DMS114 treated with DMSO at 0.1 percent for 48 hours (cell line): ENCODE data around the gene SNRPN.
A peak's percentile ranks its signal among the peaks of the same experiment; 100 is the strongest.
"Not testable (repeated sequence)": the region's sequence is repeated elsewhere in the genome, so short reads cannot be mapped to it uniquely, and the experiment has no call there.

ENCODE experiments used
- DNase-seq: peaks from one replicate; lab custom pipeline; 2025; ENCODE audit not compliant: unreplicated experiment; lab: John Stamatoyannopoulos, UW

Gene SNRPN

DNA sequence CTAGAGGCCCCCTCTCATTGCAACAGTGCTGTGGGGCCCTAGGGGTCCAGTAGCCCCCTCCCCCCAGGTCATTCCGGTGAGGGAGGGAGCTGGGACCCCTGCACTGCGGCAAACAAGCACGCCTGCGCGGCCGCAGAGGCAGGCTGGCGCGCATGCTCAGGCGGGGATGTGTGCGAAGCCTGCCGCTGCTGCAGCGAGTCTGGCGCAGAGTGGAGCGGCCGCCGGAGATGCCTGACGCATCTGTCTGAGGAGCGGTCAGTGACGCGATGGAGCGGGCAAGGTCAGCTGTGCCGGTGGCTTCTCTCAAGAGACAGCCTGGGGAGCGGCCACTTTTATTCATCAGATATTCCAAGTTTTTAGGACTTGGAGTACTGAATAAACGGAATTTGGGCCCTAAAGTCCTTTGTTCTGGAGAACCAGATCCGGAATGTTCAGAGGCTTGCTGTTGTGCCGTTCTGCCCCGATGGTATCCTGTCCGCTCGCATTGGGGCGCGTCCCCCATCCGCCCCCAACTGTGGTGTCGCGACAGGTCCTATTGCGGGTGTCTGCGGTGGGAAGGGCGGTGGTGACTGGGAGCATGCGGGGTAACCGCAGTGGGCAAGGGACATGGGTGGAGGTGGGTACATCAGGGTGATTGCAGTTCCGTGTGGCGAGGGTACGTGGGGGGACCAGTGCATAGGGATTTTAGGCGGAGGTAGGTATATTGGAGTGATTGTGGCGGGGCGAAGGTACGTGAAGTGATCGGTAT, at the start of gene SNRPN, which contains the start of gene SNURF:
Gene SNRPN (plus strand): TSS at position 205 of the 748 bp plus-strand sequence. CDS start 19,467 bp downstream, outside the sequence.
Gene SNURF (plus strand): TSS at position 205 of the 748 bp plus-strand sequence. CDS start 62 bp downstream, at position 267.
- peak; percentile 45 for DNase-seq

DNA sequence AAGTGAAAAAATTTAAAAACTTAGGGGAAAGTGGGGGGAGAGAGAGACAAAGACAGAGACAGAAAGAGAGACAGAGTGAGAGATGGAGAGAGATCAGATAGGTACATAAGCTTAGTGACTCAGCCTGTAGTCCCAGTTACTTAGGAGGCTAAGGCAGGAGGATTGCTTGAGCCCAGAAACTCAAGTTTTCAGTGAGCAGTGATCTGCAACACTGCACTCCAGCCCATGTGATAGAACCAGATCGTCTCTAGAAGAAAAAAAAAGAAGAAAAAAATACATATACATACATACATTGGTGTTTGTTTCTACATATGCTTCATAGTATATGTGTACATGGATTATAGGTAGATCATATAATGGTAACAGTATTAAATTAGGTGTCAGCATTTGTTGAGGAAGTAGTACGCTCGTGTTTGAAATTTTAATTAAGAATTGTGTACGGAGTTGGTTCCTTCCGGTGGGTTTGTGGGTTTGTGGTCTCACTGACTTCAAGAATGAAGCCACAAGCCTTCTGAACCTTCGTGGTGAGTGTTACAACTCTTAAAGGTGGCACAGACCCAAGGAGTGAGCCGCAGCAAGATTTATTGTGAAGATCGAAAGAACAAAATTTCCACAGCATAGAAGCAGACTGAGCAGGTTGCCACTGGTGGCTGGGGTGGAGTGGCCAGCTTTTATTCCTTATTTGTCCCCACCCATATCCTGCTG, 38.3 kb upstream of the SNRPN start:
- no peak for DNase-seq

DNA sequence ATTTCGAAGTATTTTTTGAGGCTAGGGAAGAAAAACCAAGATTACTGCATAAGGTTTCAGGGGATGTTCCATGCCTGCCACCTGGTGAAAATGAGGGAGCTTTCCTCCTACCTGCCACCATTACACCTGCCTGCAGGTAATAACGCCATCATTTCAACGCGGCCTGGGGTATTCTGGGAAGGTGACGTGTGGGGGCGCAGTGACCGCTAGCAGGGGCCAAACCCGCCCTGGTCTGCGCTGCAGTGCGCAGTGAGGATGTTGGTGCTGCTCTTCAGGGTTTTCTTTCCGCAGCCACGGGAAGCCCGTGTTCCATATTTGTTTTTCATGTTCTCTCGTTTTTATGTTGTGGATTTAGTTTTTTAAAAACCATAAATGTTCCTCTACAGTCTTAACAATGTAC, 37.4 kb upstream of the SNRPN start:
- DNase-seq: no peak

DNA sequence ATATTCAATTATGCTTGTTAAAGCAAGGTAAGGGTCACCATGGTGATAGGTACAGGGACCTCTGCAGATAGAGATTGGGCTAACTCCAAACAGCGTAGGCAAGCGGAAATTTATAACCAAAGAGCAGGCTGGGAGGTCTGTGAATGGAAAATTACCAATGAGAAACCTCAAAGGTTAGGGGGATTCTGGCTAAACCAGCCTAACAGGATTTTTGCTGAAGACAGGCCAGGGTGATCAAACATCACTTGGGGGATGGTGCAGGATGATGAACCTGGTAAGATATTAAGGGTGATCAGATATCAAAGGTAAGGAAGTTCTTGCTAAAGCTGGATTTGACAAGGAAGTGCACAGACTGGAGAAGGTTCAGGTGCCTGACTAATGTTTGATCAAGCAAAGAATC, 35.3 kb upstream of the SNRPN start:
- DNase-seq: no peak

DNA sequence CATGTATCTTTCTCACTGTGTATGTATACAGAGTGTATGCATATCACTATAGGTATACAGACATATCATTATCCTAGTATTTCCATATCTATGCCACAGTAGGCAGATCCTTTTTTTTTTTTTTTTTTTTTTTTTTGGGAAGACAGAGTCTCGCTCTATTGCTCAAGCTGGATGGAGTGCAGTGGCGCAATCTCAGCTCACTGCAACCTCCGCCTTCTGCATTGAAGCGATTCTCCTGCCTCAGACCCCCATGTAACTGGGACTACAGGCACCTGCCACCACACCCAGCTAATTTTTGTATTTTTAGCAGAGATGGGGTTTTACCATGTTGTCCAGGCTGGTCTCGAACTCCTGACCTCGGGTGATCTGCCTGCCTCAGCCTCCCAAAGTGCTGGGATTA, 32.0 kb upstream of the SNRPN start:
- DNase-seq: not testable (repeated sequence)

DNA sequence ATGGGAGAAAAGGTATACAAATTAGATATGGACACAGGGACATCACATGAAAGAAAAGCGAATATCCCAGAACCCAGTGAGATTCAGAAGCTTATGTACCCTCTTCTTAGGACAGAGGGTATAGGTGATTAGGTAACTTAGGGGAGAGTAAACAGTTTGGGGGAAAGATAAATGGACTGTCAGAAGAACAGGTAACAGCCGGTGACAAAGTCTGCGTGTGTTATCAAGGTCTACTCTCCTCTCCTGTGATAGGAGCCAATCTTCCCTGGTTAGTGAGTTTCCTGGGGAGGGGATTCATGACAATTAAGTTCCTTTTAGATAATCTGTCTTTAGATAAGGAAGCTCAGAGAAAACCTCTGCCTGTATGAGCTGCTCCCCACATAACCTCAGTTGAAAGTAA, 30.6 kb upstream of the SNRPN start:
- no peak for DNase-seq

DNA sequence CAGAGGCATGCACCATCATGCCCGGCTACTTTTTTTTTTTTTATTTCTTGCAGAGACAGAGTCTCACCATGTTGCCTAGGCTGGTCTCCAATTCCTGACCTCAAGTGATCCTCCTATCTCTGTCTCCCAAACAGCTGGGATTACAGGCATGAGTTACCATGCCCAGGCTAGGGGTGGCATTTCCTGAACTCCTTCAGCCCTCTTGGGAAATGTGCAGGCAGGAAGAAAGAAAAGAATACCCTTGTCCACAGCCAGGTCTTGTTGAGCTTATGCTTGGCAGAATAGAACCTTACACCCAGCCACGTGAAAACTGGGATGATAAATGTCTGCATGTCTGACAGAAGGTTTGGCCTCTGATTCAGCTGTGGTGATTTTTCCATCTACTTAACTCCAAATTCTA, 30.2 kb upstream of the SNRPN start:
- no peak for DNase-seq

DNA sequence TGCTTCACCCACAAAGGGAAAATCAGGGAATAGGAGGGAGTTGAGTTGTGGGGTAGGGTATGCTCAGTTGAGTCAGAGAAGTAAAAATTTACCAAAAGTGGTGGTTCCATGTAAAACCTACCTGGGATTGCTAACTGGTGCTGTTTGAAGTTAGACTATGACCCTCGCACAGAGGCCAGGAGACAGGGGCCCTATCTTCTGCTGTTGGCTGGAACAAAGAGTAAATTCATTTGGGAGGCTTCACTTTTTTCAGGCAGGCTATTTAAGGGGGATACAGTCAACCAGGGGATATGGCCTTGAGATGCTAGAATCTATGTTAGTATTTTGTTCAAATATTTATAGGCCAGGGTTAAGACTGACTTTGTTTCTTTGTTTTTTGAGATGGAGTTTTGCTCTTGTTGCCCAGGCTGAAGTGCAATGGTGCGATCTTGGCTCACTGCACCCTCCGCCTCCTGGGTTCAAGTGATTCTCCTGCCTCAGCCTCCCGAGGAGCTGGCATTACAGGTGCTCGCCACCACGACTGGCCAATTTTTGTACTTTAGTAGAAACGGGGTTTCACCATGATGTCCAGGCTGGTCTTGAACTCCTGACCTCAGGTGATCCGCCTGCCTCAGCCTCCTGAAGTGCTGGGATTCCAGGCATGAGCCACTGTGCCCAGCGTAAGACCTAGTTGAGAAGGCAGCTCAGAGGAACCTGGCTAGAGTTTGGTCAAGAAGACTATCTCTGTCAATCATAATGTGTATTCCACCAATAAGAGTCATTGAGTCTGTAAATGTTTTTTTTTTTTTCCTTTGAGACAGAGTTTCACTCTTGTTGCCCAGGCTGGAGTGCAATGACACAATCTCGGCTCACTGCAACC, 22.7 kb upstream of the SNRPN start:
- DNase-seq: not testable (repeated sequence)

DNA sequence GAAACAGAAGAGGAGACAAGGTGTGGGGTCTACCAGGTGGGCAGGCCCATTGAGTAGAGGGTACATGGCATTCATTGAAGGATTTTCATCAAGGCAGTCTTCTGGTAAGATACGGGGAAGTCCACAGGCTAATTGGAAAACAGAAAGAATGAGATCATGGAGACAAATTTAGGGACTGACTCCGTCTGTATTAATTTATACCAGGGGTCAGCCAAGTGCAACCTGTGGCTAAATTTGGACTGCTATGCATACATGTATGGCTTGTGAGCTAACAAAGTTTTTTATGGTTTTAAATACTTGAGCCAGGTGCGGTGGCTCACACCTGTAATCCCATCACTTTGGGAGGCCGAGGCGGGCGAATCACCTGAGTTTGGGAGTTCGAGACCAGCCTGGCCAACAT, 21.1 kb upstream of the SNRPN start:
- DNase-seq: no peak

DNA sequence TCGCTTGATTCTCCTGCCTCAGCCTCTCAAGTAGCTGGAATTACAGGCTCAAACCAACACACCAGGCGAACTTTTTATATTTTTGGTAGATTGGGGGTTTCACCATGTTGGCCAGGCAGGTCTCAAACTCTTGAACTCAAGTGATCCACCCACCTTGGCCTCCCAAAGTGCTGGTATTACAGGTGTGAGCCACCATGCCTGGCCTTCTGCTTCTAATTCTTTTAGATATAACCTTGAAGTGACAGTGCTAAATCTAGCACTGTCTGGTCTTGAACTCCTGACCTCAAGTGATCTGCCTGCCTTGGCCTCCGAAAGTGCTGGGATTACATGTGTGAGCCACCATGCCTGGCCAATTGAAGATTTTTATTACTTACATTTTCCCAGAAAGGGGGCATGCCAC, 16.6 kb upstream of the SNRPN start:
- DNase-seq: not testable (repeated sequence)

DNA sequence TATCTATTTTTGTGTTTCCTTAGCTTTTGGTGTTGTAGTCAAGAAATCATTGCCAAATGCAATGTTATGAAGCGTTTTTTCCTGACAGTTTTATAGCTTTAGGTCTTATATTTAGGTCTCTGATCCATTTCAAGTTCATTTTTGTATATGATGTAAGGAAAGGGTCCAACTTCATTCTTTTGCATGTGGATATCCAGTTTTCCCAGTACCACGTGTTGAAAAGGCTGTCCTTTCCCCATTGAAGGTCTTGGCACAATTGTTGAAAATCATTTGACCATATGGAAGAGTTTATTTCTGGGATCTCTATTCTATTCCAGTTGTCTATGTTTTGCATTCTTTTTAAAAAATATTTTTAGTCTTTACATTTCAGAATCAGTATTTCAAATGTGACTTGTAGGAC, 14.6 kb upstream of the SNRPN start:
- no peak for DNase-seq

DNA sequence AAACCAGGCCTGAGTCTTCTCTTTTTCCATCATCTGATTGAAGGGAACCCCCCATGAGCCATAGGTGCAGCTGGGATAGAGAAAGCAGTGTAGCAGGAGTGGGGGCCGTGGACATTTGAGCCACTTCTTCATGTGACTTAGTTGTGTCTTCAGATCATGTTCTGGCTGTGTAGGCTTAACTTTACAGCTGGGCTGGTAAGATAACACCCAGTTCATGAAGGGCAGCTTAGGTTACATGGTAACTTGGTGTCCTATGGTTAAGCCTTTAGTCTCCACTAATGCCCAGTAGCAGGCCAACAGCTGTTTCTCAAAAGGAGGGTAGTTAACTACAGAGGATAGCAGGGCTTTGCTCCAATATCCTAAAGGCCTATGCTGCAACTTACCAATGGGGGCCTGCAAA, 11.4 kb upstream of the SNRPN start:
- DNase-seq: no peak

DNA sequence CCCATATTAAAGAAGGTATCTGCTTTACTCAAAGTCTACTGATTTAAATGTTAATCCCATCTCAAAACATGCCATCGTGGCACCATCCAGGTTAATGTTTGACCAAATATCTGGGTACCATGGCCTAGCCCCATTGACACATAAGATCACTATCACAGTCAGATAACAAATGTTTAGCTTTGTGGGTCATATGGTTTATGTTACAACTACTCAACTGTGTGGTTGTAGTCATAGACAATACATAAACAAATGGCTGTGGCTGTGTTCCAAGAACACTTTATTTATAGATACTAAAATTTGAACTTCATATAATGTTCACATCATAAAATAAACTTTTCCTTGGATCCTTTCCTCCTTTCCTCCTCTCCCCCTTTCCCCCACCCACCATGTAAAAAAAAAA, 9.8 kb upstream of the SNRPN start:
- no peak for DNase-seq

DNA sequence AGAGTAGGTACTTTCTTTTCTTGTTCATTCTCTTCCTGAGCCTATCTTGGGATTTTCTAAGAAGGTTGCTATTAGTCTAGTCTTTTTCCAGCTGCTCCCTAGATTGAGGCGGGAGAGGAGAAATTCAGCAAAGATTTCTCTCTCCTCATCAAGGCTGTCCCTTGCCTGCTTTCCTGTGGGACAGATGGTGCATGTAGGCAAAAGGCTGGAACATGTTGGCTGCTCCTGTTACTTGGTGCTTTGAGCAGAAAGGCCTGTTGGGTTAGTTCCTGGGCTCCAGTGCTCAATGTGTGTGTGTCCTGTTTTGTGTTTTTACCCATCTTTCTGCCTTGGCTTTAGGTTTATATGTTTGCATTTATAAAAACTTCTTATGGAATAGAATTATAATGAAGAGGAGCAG, 9.1 kb upstream of the SNRPN start:
- no peak for DNase-seq

DNA sequence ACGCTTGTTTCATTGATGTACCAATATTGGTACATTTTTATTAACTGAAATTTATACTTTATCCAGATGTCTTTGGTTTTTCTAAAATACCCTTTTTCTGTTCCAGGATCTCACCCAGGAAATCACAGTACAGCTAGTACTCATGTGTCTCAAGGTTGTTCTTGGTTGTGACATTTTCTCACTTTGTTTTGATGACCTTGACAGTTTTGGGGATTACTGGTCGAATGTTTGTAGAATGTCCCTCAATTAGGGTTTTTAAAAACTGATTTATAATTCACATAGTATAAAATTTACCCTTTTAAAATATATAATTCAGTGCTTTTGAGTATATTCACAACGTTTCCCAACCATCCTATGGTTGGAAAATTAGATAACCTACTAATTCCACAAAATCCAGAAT, 6.3 kb upstream of the SNRPN start:
- no peak for DNase-seq

DNA sequence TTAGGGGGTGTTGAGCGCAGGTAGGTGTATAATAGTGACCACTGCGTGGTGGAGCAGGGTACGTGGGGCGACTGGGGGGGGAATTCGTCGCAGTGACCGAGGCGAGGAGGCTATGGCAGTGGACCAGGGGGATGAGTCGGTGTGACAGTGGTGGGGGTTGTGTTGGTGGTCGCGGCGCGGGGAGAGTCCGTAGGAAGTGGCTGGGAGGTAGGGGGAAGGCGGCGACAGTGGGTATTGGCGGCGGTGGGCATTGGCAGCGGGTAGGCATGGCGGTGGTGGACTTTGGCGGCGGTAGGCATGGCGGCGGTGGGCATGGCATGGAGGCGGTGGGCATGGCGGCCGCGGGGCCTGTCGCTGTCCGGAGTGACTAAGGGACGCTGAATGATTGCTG, 739 bp downstream of the SNRPN start:
- no peak for DNase-seq

DNA sequence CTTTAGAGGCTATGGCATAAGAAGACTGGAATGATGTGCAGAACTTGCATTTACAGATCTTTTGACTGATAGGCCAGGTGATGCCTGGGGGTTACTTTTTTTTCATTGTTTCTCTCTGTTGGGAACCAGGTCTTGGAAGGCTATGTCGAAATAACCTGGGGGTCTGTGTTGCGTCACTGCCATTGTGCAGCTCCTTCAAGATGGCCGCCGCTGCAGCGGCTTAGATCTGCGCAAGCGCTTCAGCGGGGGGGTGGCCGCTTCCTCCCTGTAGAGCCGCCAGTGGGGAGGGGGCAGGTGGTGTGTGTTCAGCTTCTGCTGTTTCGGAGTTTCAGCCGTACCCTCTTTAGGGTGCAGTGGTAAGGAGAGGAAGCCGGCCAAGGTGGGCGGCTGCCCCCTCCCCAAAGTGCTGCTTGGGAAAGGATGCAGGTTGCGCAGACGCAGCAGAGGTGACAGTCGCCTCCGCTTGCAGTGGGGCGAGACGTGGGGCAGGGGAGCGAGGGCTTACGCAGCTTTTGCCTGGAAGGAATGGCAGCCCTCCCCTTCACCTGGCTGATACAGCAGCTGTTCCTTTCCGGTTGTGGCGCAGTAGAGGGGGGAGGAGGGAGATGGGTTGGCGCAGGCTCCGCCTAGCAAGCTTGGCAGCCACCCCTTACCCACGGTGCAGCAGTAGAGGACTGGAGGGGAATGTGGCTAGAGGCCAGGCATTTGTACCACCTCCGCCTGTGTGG, 1.5 kb downstream of the SNRPN start:
- peak; percentile 80 for DNase-seq

DNA sequence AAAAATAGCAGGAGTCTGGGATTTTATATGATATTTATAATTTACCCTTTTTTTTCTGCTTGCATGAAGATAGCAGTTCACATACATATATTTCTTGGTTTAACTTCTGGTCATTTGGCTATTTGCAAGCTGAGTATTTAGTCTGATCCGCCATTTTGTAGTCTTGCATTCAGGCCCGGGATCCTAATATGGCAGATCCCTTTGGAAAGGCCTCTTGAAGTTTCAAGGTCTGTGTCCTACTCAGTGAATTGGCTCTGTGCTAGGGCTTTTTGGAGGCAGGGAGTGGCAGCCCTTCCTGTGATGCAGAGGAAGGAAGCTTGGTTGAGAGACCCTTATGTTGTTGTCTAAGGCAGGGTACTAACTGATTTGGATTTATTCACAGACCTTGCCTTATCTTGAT, 2.9 kb downstream of the SNRPN start:
- peak; percentile 9 for DNase-seq

DNA sequence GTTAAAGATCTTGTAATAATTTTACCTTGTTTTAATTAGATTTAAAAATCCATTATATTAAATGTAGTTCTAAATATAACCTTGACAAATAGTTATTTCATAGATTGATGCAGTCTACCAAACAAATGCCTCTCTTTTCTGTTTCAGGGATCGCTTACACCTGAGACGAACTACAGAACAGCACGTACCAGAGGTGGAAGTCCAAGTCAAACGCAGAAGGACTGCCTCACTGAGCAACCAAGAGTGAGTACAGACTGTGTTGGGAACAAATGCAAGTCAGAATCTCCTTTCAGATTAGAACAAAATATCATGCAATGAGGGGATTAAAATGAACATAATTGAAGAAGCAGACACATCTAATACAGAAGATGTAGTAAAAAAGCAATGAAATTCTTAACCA, 7.2 kb downstream of the SNRPN start:
- no peak for DNase-seq

DNA sequence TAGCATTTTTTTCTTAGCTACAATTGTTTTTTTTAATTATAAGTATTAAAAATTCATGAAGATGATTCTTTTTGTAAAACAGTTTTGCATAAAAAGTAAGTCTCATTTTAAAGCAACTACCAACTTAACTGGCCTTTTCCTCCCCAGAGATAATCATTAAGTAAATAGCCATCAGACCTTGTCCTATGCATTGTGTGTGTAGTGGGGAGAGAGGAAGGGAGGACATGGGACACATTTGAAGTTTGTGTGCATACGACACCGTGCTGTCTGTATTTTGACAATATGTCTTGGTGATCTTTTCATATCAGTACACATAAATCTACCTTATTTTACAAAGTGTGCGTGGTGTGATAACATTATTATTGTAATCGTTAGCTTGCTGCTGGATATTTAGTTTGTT, 8.1 kb downstream of the SNRPN start:
- no peak for DNase-seq
